Transverse colon (tissue), 4 donors: ENCODE data around the gene NTN3. TPM values are rescaled to one million over a fixed set of nuclear protein-coding genes. Genes with fewer than 3 reads are reported as not detected.

Experiments
- DNase-seq: peaks from one replicate; pipeline ENCODE4 v3.0.0-alpha.2; 2019
- H3K27ac ChIP-seq, 4 donors: fragments of 200-600 bp; sonication (generic); 2 replicates each; pipeline ENCODE4 v1.5.1; 2016 to 2018; ENCODE audit warnings: inconsistent platforms in 4 of 4
- H3K27me3 ChIP-seq: fragments of 200-600 bp; sonication (generic); 2 replicates; pipeline ENCODE4 v1.5.1; 2017; ENCODE audit warnings: inconsistent platforms
- H3K36me3 ChIP-seq, 4 donors: fragments of 200-600 bp; sonication (generic); 2 replicates each; pipeline ENCODE4 v1.5.1; 2017 to 2019; ENCODE audit warnings: inconsistent platforms in 4 of 4
- H3K4me1 ChIP-seq, 4 donors: fragments of 200-600 bp; sonication (generic); 2 replicates each; pipeline ENCODE4 v1.5.1; 2017 to 2020; ENCODE audit warnings: inconsistent platforms in 4 of 4
- H3K4me3 ChIP-seq, 4 donors: fragments of 200-600 bp; sonication (generic); 1 replicate in 1 of 4; 2 replicates in 3 of 4; pipeline versions ENCODE4 v1.5.1 to v1.6.1; 2017 to 2019; ENCODE audit warnings: inconsistent platforms in 4 of 4
- H3K9me3 ChIP-seq, 2 donors: fragments of 200-600 bp; sonication (generic); 2 replicates each; pipeline ENCODE4 v1.5.1; 2017 to 2019; ENCODE audit warnings: inconsistent platforms in 2 of 2
- EP300 ChIP-seq: sonication (generic); formaldehyde crosslinking; IDR thresholded peaks from one replicate; pipeline ENCODE4 v1.6.1; 2017; ENCODE audit warnings: antibody characterized with exemption, low read depth
- POLR2A ChIP-seq: fragments of 450-650 bp; IDR thresholded peaks from one replicate; pipeline ENCODE4 v1.6.1; 2016; ENCODE audit warnings: antibody characterized with exemption, mild to moderate bottlenecking, moderate library complexity
- POLR2AphosphoS5 ChIP-seq, 3 donors: sonication (generic); formaldehyde crosslinking; IDR thresholded peaks; one replicate each; pipeline ENCODE4 v1.6.1; 2016; ENCODE audit warnings: antibody characterized with exemption in 3 of 3
- WGBS, 2 donors: methylation state at CpG; one replicate each; pipeline ENCODE4 v1.1.5; 2018; ENCODE audit warnings: low coverage in 1 of 2; 5-methylcytosine and 5-hydroxymethylcytosine counted together
- in situ Hi-C, 4 donors: fragments of 200-750 bp; cut with MboI; loops; one replicate each; pipeline versions ENCODE4 v1.15.0 to v1.15.1; 2017; ENCODE audit warnings: low sequenced_read_pairs in 3 of 4, low pct_ligation_motif_present in 1 of 4, low pct_unique_long_range_greater_than_20kb in 1 of 4
- intact Hi-C: fragments of 100-400 bp; cut with DNase I; formaldehyde crosslinking; loops from one replicate; pipeline ENCODE4 v1.15.1; 2023; ENCODE audit warnings: low total_unique reads
- total RNA-seq, 4 donors: library from RNA; depleted of rRNA; stranded (reverse); fragments of >200 nt; gene quantifications; one replicate each; pipeline ENCODE4 v1.1.0, GENCODE V29; 2016
- TF ChIP-seq, protein P1 (sequence below), 5 experiments: fragments of 200-600 bp in 3 of 5; fragments of 450-650 bp in 2 of 5; sonication (generic) in 3 of 5; IDR thresholded peaks; 1 replicate in 2 of 5; 2 replicates in 3 of 5; pipeline ENCODE4 v1.5.1; 2016 to 2017; ENCODE audit warnings: antibody characterized with exemption in 5 of 5, inconsistent platforms in 3 of 5, mild to moderate bottlenecking in 2 of 5, moderate library complexity in 1 of 5

NTN3 gene
- total RNA-seq, 4 donors from 2014 or later, result not detected

- H3K9me3 ChIP-seq, result no peaks in the 10 kb centered on the region
- peaks cover 10 to 35% (median 28%) of the 10 kb centered on the region in 4 donors for H3K4me1 ChIP-seq
- in situ Hi-C loops, result no loop called here
- no peak overlapping the region for H3K4me3 ChIP-seq
- DNase-seq, result no peak
- H3K36me3 ChIP-seq, result no peaks in the 10 kb centered on the region
- intact Hi-C loops, result no loop called here
- WGBS, 2 donors, result 85% methylated on average over 12 of the region's 12 CpGs; no CpG with 5 or more reads in 1 of the 2 donors
- H3K27me3 ChIP-seq, result peaks cover 23% of the 10 kb centered on the region
- TF ChIP-seq POLR2A (no peak), EP300 (no peak), POLR2AphosphoS5 (IDR thresholded peaks at IDR 0.05) (no peak)
- TF ChIP-seq, protein P1, sequence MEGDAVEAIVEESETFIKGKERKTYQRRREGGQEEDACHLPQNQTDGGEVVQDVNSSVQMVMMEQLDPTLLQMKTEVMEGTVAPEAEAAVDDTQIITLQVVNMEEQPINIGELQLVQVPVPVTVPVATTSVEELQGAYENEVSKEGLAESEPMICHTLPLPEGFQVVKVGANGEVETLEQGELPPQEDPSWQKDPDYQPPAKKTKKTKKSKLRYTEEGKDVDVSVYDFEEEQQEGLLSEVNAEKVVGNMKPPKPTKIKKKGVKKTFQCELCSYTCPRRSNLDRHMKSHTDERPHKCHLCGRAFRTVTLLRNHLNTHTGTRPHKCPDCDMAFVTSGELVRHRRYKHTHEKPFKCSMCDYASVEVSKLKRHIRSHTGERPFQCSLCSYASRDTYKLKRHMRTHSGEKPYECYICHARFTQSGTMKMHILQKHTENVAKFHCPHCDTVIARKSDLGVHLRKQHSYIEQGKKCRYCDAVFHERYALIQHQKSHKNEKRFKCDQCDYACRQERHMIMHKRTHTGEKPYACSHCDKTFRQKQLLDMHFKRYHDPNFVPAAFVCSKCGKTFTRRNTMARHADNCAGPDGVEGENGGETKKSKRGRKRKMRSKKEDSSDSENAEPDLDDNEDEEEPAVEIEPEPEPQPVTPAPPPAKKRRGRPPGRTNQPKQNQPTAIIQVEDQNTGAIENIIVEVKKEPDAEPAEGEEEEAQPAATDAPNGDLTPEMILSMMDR (IDR thresholded peaks at IDR 0.05), result no peak
- no peak overlapping the region for H3K27ac ChIP-seq
These were observed 6.8 kb upstream of the NTN3 start for GRCh38 chr16:2464333-2464732.

DNA sequence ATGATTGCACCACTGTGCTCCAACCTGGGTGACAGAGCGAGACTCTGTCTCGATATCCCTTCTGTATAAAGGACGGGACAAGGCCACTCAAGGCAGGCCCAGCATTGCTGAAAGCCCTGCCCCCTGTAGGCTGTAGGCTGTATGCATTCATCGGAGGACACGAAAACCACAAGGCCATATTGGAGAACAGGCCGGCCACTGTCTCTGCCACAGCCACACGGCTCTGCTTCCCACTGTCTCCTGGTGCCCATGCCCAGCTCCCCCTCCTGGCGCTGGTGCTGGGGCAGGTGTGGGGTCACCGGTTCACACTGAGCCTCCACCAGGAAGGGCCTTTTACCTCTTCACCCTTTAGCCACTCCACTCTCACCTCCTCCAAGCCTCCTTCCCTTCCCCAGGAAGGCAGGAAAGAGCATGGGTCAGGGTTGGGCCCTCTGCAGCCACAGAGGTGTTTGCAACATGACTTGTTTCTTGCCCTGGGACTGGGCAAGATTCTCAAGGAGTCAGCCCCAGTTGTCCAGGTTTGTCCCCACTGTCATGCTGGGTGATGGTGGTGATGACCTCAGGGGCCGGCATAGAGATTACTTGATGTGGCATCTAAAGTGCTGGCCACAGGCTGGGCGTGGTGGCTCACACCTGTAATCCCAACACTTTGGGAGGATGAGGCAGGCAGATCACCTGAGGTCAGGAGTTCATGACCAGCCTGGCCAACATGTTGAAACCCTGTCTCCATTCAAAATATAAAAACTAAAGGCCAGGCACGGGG lies 5.3 kb upstream of the NTN3 start:
- H3K4me3 ChIP-seq, result no peak overlapping the region
- intact Hi-C loops (loop anchor here (1.0 kb wide), 1 partner anchor 19 kb away; no protein-coding TSS in a partner anchor), in situ Hi-C loops (no loop called here)
- no peaks in the 10 kb centered on the region for H3K9me3 ChIP-seq
- DNase-seq, result no peak
- TF ChIP-seq POLR2AphosphoS5 (IDR thresholded peaks at IDR 0.05), result no peak
- TF ChIP-seq, protein P1 (IDR thresholded peaks at IDR 0.05), result no peak
- no peak for TF ChIP-seq EP300
- TF ChIP-seq POLR2A, result no peak
- H3K36me3 ChIP-seq, result no peaks in the 10 kb centered on the region
- H3K4me1 ChIP-seq, result peaks cover 4 to 28% (median 19%) of the 10 kb centered on the region in 4 donors
- peaks cover 38% of the 10 kb centered on the region for H3K27me3 ChIP-seq
- H3K27ac ChIP-seq, result no peak overlapping the region
- 82 to 91% methylated on average over 6 to 11 of the region's 12 CpGs for WGBS, 2 donors

DNA sequence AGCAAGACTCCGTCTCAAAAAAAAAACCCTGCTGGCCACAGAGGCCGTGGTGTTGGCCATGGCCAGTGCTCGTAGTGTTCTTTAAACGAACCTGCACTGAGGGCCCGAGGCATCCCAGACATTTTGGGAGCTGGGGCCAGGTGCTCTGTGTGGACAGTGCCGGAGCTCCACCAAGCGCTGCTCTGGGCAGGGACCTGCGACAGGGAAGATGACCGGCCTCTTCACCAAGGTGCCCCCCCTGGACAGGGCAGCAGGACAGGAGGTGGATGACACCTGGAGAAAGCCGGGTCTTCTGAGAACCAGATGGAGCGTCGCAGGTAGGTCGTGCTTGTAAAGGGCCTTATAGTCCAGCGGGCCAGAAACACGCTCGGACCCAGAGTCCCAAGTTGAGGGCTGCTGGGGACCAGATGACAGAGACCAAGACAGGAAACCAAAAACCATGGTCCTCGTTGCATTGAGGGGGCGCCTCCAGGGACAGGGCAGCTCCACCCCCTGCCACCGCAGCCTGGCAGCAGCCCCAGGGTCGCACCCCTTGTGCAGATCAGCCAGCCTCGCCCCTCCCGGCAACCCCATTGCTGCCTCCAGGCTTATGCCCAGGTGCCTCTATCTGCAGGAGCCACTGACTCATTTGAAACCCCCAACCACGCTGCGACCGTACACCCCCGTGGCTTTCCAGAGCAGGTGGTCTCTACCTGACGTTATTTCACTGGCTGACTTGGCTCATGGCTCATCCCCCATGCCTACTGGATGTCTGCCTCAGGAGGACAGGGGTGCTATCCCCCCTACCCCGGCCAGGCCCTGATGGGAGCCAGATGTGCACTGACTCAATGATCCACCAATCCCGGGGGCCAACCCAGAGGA lies 4.2 kb upstream of the NTN3 start:
- in situ Hi-C loops (no loop called here), intact Hi-C loops (no loop called here)
- Histone ChIP-seq H3K9me3 (no peaks in the 10 kb centered on the region), H3K4me3 (peak overlapping the region in 2 of 4 donors; percentile 52 to 57), H3K27me3 (peaks cover 48% of the 10 kb centered on the region), H3K27ac (no peak overlapping the region), H3K36me3 (no peaks in the 10 kb centered on the region), H3K4me1 (peaks cover 6 to 36% (median 29%) of the 10 kb centered on the region in 4 donors)
- no peak for DNase-seq
- 58 to 78% methylated on average over 4 to 29 of the region's 29 CpGs for WGBS, 2 donors
- TF ChIP-seq POLR2A (no peak), POLR2AphosphoS5 (IDR thresholded peaks at IDR 0.05) (no peak), EP300 (no peak)
- TF ChIP-seq, protein P1 (IDR thresholded peaks at IDR 0.05), result no peak
